NCI-H2196 treated with DMSO at 0.1 percent for 48 hours (cell line): ENCODE measurements around the gene TOM1L1.
A peak's percentile ranks its signal among the peaks of the same experiment; 100 is the strongest.

Source experiments
- DNase-seq: peaks from one replicate; lab custom pipeline; 2025; ENCODE audit not compliant: unreplicated experiment; lab: John Stamatoyannopoulos, UW

TOM1L1 gene

DNA sequence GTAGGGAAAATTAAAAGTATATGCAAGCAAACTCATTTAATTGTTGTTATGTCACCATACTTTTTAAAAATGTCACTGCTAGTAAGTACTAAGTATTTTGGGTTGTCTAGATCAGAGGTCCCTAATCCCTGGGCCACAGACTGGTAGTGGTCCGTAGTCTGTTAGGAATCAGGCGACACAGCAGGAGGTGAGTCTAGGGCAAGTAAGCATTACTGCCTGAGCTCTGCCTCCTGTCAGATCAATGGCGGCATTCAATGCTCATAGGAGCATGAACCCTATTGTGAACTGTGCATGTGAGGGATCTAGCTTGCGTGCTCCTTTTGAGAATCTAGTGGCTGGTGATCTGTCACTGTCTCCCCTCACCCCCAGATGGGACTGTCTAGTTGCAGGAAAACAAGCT is 89.5 kb downstream of the TOM1L1 start:
- no peak for DNase-seq

DNA sequence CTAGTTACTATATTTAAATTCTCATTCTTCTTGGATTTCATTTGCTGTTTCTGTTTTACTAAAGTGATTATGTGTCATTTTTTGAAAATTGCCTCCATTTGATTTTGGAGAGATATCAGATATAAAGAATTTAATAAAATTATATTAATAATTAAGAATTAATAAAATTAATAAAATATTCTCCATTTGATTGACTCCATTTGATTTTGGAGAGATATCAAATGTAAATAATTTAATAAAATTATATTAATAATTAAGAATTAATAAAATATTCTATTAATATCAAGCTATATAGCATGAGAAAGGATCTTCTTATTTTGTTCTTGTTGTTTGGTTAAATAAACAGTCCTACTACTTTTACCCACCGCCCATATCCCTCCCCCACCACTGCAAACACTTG is 90.9 kb downstream of the TOM1L1 start:
- DNase-seq, result no peak

DNA sequence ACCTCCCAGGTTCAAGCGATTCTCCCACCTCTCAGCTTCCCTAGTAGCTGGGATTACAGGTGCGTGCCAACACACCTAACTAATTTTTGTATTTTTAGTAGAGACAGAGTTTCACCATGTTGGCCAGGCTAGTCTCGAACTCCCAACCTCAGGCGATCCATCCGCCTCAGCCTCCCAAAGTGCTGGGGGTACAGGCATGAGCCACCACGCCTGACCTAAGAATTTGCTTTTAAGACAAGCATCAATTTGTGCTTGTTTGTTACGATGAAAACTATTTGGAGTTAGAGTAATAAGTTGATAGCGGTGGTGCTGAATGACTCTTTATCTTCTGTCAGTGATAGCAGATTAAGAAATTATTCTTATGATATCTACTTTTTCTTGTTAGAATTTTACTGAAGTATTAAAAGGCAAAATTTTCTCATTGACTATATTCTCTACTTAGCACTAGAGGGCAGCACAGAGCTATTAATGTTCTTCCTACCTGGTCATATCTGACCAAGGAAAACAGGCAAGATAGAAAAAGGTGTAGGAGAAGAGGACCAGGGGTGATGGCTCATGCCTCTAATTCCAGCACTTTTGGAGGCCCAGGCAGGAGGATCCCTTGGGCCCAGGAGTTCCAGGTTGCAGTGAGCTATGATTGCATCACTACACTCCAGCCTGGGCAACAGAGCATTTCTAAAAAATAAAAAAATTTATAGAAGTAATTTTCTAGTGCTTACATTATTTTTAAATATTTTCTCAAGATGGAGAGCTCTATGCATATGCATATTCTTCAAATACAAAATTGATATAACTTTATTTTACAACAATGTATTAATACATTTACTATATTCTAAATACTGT is 92.4 kb downstream of the TOM1L1 start:
- DNase-seq, result peak; percentile 69

DNA sequence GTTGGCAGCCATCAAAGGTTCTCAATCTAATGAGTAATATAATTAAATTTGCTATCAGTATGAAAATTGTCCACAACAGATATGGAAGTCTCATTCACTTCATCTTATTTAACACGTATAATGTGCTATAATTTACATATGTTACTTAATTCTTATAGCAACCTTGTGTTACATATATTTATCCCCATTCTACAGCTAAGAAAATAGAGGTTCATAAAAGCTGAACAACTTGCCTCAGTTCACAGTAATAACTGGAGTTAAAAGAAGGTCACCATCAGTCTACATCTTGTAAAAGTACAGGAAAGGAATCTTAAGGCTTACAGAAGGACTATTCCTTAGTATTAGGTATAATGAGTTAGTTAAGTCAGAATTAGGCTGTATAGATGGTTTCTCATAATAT is 95.8 kb downstream of the TOM1L1 start:
- DNase-seq, result no peak

DNA sequence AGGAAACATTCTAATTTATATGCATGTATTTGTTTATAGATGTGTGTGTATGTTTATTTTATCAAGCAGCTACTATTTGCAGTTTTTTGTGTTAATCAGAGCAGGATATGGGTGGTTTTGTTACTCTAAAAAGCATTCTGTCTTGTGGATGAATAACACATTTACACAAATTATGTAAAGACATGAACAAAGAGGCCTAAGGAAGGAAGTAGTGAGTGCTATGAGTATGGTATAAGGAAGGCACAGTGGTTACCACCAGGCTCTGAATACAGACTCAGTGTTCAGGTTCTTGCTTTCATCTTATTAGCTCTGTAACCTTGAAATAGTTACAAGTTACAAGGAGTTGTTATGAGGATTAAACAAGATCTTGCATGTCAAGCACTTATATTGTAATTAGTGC is 101.8 kb downstream of the TOM1L1 start:
- no peak for DNase-seq

DNA sequence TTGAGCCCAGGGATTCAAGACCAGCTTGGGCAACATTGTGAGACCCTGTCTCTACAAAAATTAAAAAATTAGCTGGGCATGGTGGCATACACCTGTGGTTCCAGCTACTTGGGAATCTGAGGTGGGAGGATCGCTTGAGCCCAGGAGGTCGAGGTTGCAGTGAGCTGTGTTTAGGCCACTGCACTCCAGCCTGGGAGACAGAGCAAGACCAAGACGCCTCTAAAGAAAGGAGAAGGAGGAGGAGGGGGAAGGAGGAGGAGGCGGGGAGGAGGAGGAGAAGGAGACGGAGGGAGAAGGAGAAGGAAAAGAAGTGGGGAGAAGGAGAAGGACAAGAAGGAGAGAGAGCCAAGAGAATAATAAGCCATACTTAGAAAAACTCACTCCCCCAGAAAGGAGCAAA is 103.8 kb downstream of the TOM1L1 start:
- no peak for DNase-seq

DNA sequence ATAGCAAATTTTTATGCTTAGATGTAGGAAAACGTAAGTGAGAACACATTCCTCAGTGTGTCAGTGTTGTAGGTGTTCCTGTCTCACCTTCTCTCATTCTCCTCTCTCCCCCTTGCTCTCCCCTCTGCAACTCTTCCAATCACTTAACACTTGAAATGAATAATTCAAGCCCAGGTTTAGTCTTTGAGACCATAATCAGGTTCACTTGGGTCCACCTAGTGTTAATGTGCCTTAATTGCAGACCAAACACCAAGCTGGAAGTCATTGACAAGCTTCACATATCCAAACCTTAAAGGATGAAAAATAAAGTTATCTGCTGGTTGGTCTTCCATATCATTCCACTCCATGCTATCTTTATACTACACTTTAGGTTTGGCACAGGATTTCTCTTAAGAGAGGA is 104.9 kb downstream of the TOM1L1 start:
- no peak for DNase-seq
